ENCODE results near the gene GPR101.
"Not testable (repeated sequence)": the region's sequence is repeated elsewhere in the genome, so short reads cannot be mapped to it uniquely, and the experiment has no call there.

Gene GPR101

DNA sequence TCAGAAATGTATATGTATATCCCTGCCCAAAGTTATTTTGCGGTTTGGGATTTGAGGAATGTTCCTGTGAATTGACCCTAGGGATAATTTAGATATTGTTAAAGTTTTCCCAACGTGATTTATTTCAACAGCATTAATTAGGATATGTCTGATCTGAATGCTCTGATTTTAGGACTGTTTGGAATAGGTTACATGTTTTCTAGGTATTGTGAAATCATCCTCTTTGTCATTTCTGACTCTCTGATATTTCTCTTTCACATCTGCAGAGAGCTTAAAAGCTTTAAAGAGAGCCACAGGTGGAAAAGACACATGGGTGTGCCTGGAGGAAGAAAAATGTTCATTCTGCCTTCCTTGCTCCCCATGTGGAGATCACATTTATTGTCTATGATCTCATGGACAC, 5.1 kb downstream of the GPR101 start:
- in situ Hi-C loops (cut with HindIII; ENCODE audit: low sequenced_read_pairs) = no loop called here
- TF ChIP-seq, protein P1, sequence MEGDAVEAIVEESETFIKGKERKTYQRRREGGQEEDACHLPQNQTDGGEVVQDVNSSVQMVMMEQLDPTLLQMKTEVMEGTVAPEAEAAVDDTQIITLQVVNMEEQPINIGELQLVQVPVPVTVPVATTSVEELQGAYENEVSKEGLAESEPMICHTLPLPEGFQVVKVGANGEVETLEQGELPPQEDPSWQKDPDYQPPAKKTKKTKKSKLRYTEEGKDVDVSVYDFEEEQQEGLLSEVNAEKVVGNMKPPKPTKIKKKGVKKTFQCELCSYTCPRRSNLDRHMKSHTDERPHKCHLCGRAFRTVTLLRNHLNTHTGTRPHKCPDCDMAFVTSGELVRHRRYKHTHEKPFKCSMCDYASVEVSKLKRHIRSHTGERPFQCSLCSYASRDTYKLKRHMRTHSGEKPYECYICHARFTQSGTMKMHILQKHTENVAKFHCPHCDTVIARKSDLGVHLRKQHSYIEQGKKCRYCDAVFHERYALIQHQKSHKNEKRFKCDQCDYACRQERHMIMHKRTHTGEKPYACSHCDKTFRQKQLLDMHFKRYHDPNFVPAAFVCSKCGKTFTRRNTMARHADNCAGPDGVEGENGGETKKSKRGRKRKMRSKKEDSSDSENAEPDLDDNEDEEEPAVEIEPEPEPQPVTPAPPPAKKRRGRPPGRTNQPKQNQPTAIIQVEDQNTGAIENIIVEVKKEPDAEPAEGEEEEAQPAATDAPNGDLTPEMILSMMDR (IDR thresholded peaks at IDR 0.05; ENCODE audit: low read depth, low read length) = no peak
- H3K4me3 ChIP-seq (ENCODE audit: low read depth, low read length) = no peak overlapping the region
- DNase-seq (ENCODE audit: low read depth, low spot score) = no peak

DNA sequence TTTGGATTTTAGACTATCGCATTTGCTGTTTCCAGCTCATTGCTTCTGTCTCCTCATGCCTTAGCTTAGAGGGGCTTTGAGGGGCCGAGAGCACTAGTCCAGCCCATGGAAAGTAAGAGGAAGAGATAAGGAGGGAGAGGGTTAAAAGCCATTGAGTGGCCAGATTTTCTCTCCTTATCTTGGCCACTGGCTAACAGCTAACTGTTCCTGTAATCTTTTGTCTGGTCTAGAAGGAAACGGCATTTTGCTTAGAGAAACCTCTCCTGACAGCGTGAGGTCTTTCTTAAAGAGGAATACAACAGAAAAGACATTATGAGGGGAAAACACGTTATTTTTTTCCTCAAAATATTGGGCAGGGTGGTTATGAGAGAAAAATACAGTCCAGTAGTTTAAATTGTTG, 7.9 kb downstream of the GPR101 start:
- no peak overlapping the region for H3K4me3 ChIP-seq (ENCODE audit: low read depth, low read length)
- no peak for DNase-seq (ENCODE audit: low read depth, low spot score)
- TF ChIP-seq, protein P1 (IDR thresholded peaks at IDR 0.05; ENCODE audit: low read depth, low read length) = no peak
- in situ Hi-C loops (cut with HindIII; ENCODE audit: low sequenced_read_pairs) = no loop called here

DNA sequence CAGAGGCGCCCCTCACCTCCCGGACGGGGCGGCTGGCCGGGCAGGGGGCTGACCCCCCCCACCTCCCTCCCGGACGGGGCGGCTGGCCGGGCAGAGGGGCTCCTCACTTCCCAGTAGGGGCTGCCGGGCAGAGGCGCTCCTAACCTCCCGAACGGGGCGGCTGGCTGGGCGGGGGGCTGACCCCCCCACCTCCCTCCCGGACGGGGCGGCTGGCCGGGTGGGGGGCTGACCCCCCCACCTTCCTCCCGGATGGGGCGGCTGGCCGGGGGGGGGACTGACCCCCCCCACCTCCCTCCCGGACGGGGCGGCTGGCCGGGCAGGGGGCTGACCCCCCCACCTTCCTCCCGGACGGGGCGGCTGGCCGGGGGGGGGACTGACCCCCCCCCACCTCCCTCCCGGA, 33.6 kb downstream of the GPR101 start:
- H3K4me3 ChIP-seq (ENCODE audit: low read depth, low read length); in situ Hi-C loops (cut with HindIII; ENCODE audit: low sequenced_read_pairs); DNase-seq (ENCODE audit: low read depth, low spot score): not testable (repeated sequence)

DNA sequence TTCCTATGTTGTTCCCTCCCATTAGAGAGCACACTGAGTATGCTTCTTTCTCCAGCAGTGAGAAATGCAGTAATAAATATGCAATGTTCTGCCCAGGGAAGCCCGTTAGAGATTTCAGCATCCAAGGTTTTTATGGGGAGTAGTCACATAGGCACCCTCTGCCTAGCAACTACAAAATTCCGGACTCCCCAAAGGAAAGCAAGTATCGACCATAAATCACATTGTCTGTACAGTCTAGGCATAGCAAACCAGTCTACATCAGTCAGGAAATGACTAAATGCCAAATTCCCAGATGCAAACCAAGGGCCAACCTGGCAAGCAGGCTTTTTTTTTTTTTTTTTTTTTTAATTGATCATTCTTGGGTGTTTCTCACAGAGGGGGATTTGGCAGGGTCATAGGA, 34.8 kb downstream of the GPR101 start:
- DNase-seq (ENCODE audit: low read depth, low spot score) = no peak
- TF ChIP-seq, protein P1 (IDR thresholded peaks at IDR 0.05; ENCODE audit: low read depth, low read length) = no peak
- H3K4me3 ChIP-seq (ENCODE audit: low read depth, low read length) = no peak overlapping the region
- in situ Hi-C loops (cut with HindIII; ENCODE audit: low sequenced_read_pairs) = no loop called here

Data from astrocyte of the spinal cord (primary cell).